Neural cell (in vitro differentiated cells): ENCODE data around the gene CCS. TPM values are rescaled to one million over a fixed set of nuclear protein-coding genes. Genes with fewer than 3 reads are reported as not detected.
A peak's percentile ranks its signal among the peaks of the same experiment; 100 is the strongest.

Source experiments
- H2AFZ ChIP-seq: fragments of 200-600, 300-800 bp; sonication (generic), shearing (Covaris generic); 2 replicates; pipeline ENCODE4 v1.6.0; 2014; ENCODE audit warnings: low read depth, mild to moderate bottlenecking, antibody characterized with exemption, low read length, moderate library complexity
- H3F3A ChIP-seq: fragments of 200-600 bp; shearing (Covaris generic); 2 replicates; pipeline ENCODE4 v1.6.1; 2016; ENCODE audit warnings: mild to moderate bottlenecking, moderate library complexity, mixed read lengths, antibody characterized with exemption, low read length; ENCODE audit not compliant: insufficient read depth, poor library complexity, severe bottlenecking
- H3K27ac ChIP-seq: fragments of 200-600, 300-800 bp; sonication (generic), shearing (Covaris generic); 2 replicates; pipeline ENCODE4 v1.5.1; 2014; ENCODE audit warnings: mild to moderate bottlenecking, low read length, moderate library complexity
- H3K27me3 ChIP-seq: fragments of 300-800, 200-600 bp; sonication (generic), shearing (Covaris generic); 2 replicates; pipeline ENCODE4 v1.6.0; 2014; ENCODE audit warnings: mild to moderate bottlenecking, low read depth, low read length, moderate library complexity; ENCODE audit not compliant: insufficient read depth
- H3K36me3 ChIP-seq: fragments of 300-800, 200-600 bp; sonication (generic), shearing (Covaris generic); 2 replicates; pipeline ENCODE4 v1.5.1; 2014; ENCODE audit warnings: mild to moderate bottlenecking, antibody characterized with exemption, low read length, moderate library complexity; ENCODE audit not compliant: insufficient read depth
- H3K4me2 ChIP-seq: fragments of 300-800, 200-600 bp; sonication (generic), shearing (Covaris generic); 2 replicates; pipeline ENCODE4 v1.6.0; 2014; ENCODE audit warnings: mild to moderate bottlenecking, low read length
- H3K4me3 ChIP-seq: fragments of 300-800, 200-600 bp; sonication (generic), shearing (Covaris generic); 2 replicates; pipeline ENCODE4 v1.5.1; 2014; ENCODE audit warnings: mild to moderate bottlenecking, low read length, moderate library complexity
- H3K79me2 ChIP-seq: fragments of 200-600 bp; shearing (Covaris generic); replicated peaks from 2 replicates; pipeline ENCODE4 v1.6.0; 2014; ENCODE audit warnings: mild to moderate bottlenecking, low read length, moderate library complexity; ENCODE audit not compliant: insufficient read depth
- H3K9ac ChIP-seq: fragments of 300-800, 200-600 bp; sonication (generic), shearing (Covaris generic); 2 replicates; pipeline ENCODE4 v1.6.1; 2016; ENCODE audit warnings: mild to moderate bottlenecking, low read length, mixed read lengths
- H3K9me2 ChIP-seq: fragments of 200-600 bp; shearing (Covaris generic); 2 replicates; pipeline ENCODE4 v1.6.1; 2016; ENCODE audit warnings: mild to moderate bottlenecking, low read length, mixed read lengths; ENCODE audit not compliant: insufficient read depth
- H3K9me3 ChIP-seq: fragments of 200-600, 300-800 bp; sonication (generic), shearing (Covaris generic); 2 replicates; pipeline ENCODE4 v1.6.1; 2016; ENCODE audit warnings: mild to moderate bottlenecking, mixed run types, low read length, moderate library complexity, mixed read lengths
- H4K20me1 ChIP-seq: fragments of 200-600 bp; shearing (Covaris generic); 2 replicates; pipeline ENCODE4 v1.6.1; 2016; ENCODE audit warnings: mild to moderate bottlenecking, mixed run types; ENCODE audit not compliant: insufficient read depth
- EP300 ChIP-seq: fragments of 450-650 bp; conservative IDR thresholded peaks from 2 replicates; pipeline ENCODE4 v1.6.1; 2014; ENCODE audit warnings: antibody characterized with exemption, mild to moderate bottlenecking, moderate library complexity; ENCODE audit not compliant: poor library complexity, severe bottlenecking
- EZH2 ChIP-seq: fragments of 200-600, 300-800 bp; shearing (Covaris generic), sonication (generic); IDR thresholded peaks from 2 replicates; pipeline ENCODE4 v1.6.1; 2014; ENCODE audit warnings: antibody characterized with exemption, low read length, borderline replicate concordance, mild to moderate bottlenecking; ENCODE audit not compliant: insufficient read depth, poor library complexity, severe bottlenecking
- MXI1 ChIP-seq: fragments of 450-650 bp; conservative IDR thresholded peaks from 2 replicates; pipeline ENCODE4 v1.6.1; 2014; ENCODE audit warnings: antibody characterized with exemption, mild to moderate bottlenecking; ENCODE audit not compliant: poor library complexity, severe bottlenecking
- POLR2AphosphoS5 ChIP-seq: IDR thresholded peaks from 2 replicates; pipeline ENCODE4 v1.6.1; 2012
- RAD21 ChIP-seq: fragments of 450-650 bp; conservative IDR thresholded peaks from 2 replicates; pipeline ENCODE4 v1.6.1; 2014; ENCODE audit warnings: antibody characterized with exemption, mild to moderate bottlenecking, moderate library complexity
- SMC3 ChIP-seq: fragments of 450-650 bp; conservative IDR thresholded peaks from 2 replicates; pipeline ENCODE4 v1.6.1; 2014; ENCODE audit warnings: antibody characterized with exemption, mild to moderate bottlenecking, moderate library complexity; ENCODE audit not compliant: poor library complexity
- TAF1 ChIP-seq: IDR thresholded peaks from 2 replicates; pipeline ENCODE4 v1.6.1; 2012; ENCODE audit warnings: low read depth
- polyA plus RNA-seq: library from polyadenylated mRNA; depleted of rRNA; stranded (reverse); fragments of >200 nt; gene quantifications from 2 replicates; pipeline ENCODE4 v1.2.3, GENCODE V29; 2014
- TF ChIP-seq, protein P1 (sequence below): IDR thresholded peaks from 2 replicates; pipeline ENCODE4 v1.6.1; 2012; ENCODE audit warnings: borderline replicate concordance
- TF ChIP-seq, protein P2 (sequence below): fragments of 450-650 bp; IDR thresholded peaks from 2 replicates; pipeline ENCODE4 v1.5.1; 2014; ENCODE audit warnings: antibody characterized with exemption, mild to moderate bottlenecking, moderate library complexity; ENCODE audit not compliant: poor library complexity, severe bottlenecking

Gene CCS
- polyA plus RNA-seq, 1 donor from 2014 or later = 40.8 TPM

DNA sequence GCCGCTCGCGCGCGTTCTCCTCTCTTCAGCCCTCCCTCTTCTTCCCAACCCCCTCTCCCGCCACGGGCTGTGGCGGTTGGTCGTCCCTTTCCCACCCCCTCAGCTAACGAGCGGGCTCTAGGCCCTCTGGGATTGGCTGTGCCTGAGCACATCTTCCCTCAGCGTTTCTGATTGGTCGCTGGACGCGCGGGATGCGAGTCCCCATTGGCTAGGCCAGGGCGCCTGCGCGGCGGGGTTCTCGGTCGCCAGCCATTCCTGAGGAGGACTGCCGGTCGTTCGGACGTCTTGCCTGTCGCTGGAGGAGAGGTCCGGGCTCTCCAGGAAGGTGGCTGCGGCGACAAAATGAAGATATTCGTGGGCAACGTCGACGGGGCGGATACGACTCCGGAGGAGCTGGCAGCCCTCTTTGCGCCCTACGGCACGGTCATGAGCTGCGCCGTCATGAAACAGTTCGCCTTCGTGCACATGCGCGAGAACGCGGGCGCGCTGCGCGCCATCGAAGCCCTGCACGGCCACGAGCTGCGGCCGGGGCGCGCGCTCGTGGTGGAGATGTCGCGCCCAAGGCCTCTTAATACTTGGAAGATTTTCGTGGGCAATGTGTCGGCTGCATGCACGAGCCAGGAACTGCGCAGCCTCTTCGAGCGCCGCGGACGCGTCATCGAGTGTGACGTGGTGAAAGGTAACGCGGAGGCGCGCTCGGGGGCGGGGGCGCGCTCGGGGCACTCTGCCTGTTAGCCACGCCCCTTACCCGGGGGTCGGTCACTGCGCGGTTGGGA is 23.6 kb downstream of the CCS start, which contains the start of gene RBM14:
Gene RBM14, plus strand, starts transcription at position 252 of the 776 bp plus-strand sequence. Its CDS starts 91 bp downstream, at position 343.
- H3K9me2 ChIP-seq = no peaks in the 10 kb centered on the region
- H2AFZ ChIP-seq = peak within 1 kb of the TSS; percentile 95
- H3K9me3 ChIP-seq = no peaks in the 10 kb centered on the region
- peak within 1 kb of the TSS; percentile 98 for H3K9ac ChIP-seq
- H3K79me2 ChIP-seq = peaks cover 44% of the 10 kb centered on the region
- H3K27me3 ChIP-seq = no peaks in the 10 kb centered on the region
- H3K4me3 ChIP-seq = peak within 1 kb of the TSS; percentile 96
- peaks cover 33% of the 10 kb centered on the region for H4K20me1 ChIP-seq
- H3K4me2 ChIP-seq = peak within 1 kb of the TSS; percentile 94
- H3F3A ChIP-seq = no peaks in the 10 kb centered on the region
- no peak for TF ChIP-seq RAD21
- peak; percentile 100 for TF ChIP-seq POLR2AphosphoS5
- peak; percentile 17 for TF ChIP-seq EP300
- TF ChIP-seq, protein P1, sequence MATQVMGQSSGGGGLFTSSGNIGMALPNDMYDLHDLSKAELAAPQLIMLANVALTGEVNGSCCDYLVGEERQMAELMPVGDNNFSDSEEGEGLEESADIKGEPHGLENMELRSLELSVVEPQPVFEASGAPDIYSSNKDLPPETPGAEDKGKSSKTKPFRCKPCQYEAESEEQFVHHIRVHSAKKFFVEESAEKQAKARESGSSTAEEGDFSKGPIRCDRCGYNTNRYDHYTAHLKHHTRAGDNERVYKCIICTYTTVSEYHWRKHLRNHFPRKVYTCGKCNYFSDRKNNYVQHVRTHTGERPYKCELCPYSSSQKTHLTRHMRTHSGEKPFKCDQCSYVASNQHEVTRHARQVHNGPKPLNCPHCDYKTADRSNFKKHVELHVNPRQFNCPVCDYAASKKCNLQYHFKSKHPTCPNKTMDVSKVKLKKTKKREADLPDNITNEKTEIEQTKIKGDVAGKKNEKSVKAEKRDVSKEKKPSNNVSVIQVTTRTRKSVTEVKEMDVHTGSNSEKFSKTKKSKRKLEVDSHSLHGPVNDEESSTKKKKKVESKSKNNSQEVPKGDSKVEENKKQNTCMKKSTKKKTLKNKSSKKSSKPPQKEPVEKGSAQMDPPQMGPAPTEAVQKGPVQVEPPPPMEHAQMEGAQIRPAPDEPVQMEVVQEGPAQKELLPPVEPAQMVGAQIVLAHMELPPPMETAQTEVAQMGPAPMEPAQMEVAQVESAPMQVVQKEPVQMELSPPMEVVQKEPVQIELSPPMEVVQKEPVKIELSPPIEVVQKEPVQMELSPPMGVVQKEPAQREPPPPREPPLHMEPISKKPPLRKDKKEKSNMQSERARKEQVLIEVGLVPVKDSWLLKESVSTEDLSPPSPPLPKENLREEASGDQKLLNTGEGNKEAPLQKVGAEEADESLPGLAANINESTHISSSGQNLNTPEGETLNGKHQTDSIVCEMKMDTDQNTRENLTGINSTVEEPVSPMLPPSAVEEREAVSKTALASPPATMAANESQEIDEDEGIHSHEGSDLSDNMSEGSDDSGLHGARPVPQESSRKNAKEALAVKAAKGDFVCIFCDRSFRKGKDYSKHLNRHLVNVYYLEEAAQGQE = peak; percentile 96
- TF ChIP-seq TAF1 = peak; percentile 99
- peak; percentile 31 for TF ChIP-seq SMC3
- TF ChIP-seq MXI1 = peak; percentile 93
- TF ChIP-seq EZH2 = no peak
- peak within 1 kb of the TSS; percentile 99 for H3K27ac ChIP-seq
- no peaks in the 10 kb centered on the region for H3K36me3 ChIP-seq

DNA sequence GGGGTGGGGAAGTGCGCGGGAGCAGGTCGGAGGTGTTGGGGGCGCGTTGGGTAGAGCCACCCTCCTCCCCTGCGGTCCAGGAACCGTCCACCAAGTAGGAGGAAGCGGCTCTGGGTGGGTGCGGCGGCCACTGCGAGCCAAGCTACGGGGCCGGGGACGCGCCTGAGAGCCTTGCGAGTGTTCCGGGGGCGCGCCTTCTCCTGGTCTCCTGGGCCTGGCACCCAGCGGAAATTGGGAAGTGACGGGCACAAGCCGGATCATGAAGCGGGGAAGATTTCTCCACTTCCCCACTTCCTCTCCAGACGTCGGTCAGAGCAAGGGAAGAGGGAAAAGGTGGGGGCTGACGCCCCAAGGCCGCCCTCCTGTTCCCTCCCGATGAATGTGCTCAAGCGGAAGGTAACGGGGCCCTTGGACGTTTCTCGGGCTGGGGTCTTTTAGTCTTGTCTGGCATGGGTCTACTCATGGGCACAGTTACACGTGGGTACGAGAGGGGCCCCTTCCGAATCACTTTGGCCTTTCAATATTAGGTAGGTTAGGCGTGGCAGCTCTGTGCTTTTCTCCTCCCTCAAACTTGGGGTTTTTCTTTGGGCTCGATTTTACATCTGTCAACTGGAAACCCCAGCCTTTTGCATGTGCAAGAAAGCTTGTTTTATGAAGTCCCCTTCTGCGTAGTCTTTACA is 24.3 kb downstream of the CCS start:
- H3K36me3 ChIP-seq = no peaks in the 10 kb centered on the region
- no peaks in the 10 kb centered on the region for H3F3A ChIP-seq
- peak overlapping the region; percentile 98 for H3K9ac ChIP-seq
- no peaks in the 10 kb centered on the region for H3K9me3 ChIP-seq
- H4K20me1 ChIP-seq = peaks cover 33% of the 10 kb centered on the region
- peak overlapping the region; percentile 95 for H2AFZ ChIP-seq
- peak overlapping the region; percentile 96 for H3K4me3 ChIP-seq
- H3K27me3 ChIP-seq = no peaks in the 10 kb centered on the region
- peak overlapping the region; percentile 94 for H3K4me2 ChIP-seq
- no peaks in the 10 kb centered on the region for H3K9me2 ChIP-seq
- H3K79me2 ChIP-seq = peaks cover 51% of the 10 kb centered on the region
- peak overlapping the region; percentile 99 for H3K27ac ChIP-seq
- TF ChIP-seq RAD21 = no peak
- TF ChIP-seq EP300 = no peak
- no peak for TF ChIP-seq SMC3
- TF ChIP-seq POLR2AphosphoS5 = no peak
- TF ChIP-seq EZH2 = no peak
- no peak for TF ChIP-seq MXI1
- TF ChIP-seq, protein P2, sequence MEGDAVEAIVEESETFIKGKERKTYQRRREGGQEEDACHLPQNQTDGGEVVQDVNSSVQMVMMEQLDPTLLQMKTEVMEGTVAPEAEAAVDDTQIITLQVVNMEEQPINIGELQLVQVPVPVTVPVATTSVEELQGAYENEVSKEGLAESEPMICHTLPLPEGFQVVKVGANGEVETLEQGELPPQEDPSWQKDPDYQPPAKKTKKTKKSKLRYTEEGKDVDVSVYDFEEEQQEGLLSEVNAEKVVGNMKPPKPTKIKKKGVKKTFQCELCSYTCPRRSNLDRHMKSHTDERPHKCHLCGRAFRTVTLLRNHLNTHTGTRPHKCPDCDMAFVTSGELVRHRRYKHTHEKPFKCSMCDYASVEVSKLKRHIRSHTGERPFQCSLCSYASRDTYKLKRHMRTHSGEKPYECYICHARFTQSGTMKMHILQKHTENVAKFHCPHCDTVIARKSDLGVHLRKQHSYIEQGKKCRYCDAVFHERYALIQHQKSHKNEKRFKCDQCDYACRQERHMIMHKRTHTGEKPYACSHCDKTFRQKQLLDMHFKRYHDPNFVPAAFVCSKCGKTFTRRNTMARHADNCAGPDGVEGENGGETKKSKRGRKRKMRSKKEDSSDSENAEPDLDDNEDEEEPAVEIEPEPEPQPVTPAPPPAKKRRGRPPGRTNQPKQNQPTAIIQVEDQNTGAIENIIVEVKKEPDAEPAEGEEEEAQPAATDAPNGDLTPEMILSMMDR = no peak
- TF ChIP-seq, protein P1 = no peak
